MCF 10A (cell line): ENCODE measurements around the gene WFDC2. TPM values are rescaled to one million over a fixed set of nuclear protein-coding genes. Genes with fewer than 3 reads are reported as not detected.
A peak's percentile ranks its signal among the peaks of the same experiment; 100 is the strongest.

Experiments used
- BruUV-seq: library from RNA; stranded (reverse); fragments of 400-500 nt; replicated peaks from 2 replicates; lab custom pipeline; 2021; lab: Mats Ljungman, UMichigan
- CTCF ChIA-PET: fragments of 300-600 bp; sonication (Branson Sonifier 250); formaldehyde crosslinking; extraction: SDS; loops from one replicate; lab custom pipeline; 2021; ENCODE audit warnings: antibody characterized with exemption, inconsistent platforms; lab: Yijun Ruan, JAX
- POLR2A ChIA-PET: fragments of 300-600, 350-650 bp; sonication (Branson Sonifier 250); formaldehyde crosslinking; extraction: SDS; loops from one replicate; lab custom pipeline; 2020; ENCODE audit warnings: antibody characterized with exemption, inconsistent platforms; lab: Yijun Ruan, JAX
- DNase-seq: peaks from one replicate; pipeline ENCODE4 v3.0.0-alpha.2; 2018; ENCODE audit not compliant: unreplicated experiment
- H3K27ac Mint-ChIP-seq: one replicate; pipeline ENCODE4 v1.8.0; 2022; ENCODE audit warnings: mild to moderate bottlenecking, low read depth, mixed read lengths; ENCODE audit not compliant: unreplicated experiment
- H3K27me3 Mint-ChIP-seq: one replicate; pipeline ENCODE4 v1.8.0; 2022; ENCODE audit warnings: mixed read lengths; ENCODE audit not compliant: insufficient read depth, unreplicated experiment
- H3K36me3 Mint-ChIP-seq: one replicate; pipeline ENCODE4 v1.8.0; 2022; ENCODE audit warnings: mild to moderate bottlenecking, moderate library complexity, mixed read lengths; ENCODE audit not compliant: insufficient read depth, unreplicated experiment
- H3K4me1 Mint-ChIP-seq: one replicate; pipeline ENCODE4 v1.8.0; 2022; ENCODE audit warnings: mixed read lengths; ENCODE audit not compliant: insufficient read depth, unreplicated experiment
- H3K4me3 Mint-ChIP-seq: one replicate; pipeline ENCODE4 v1.8.0; 2022; ENCODE audit warnings: mild to moderate bottlenecking, moderate library complexity, mixed read lengths; ENCODE audit not compliant: unreplicated experiment
- H3K9me3 Mint-ChIP-seq: one replicate; pipeline ENCODE4 v1.8.0; 2022; ENCODE audit warnings: mixed read lengths; ENCODE audit not compliant: unreplicated experiment
- CTCF ChIP-seq: fragments of 200-600 bp; IDR thresholded peaks from one replicate; pipeline ENCODE4 v1.8.0; 2022; ENCODE audit warnings: antibody characterized with exemption, mild to moderate bottlenecking; ENCODE audit not compliant: unreplicated experiment
- intact Hi-C: fragments of 100-400 bp; cut with micrococcal nuclease; formaldehyde crosslinking; loops from 2 replicates; pipeline ENCODE4 v1.14.1; 2022
- microRNA-seq: library from miRNA; unstranded; fragments of <30 nt; microRNA quantifications from one replicate; pipeline ENCODE4 v1.2.0, GENCODE V29; 2022
- total RNA-seq: library from RNA; stranded (reverse); gene quantifications from 2 replicates; pipeline ENCODE4 v1.2.3, GENCODE V29; 2022

The WFDC2 gene
- total RNA-seq, 1 experiment from 2014 or later: not detected

- H3K27ac Mint-ChIP-seq: no peak overlapping the region
- no peaks in the 10 kb centered on the region for H3K9me3 Mint-ChIP-seq
- TF ChIP-seq CTCF: no peak
- peaks cover 9% of the 10 kb centered on the region for H3K27me3 Mint-ChIP-seq
- ChIA-PET CTCF (interaction anchor here (0.6 to 1.6 kb wide), 9 partner anchors 11 to 244 kb away, joined by 3 to 6 read pairs (median 3); no protein-coding TSS in a partner anchor), POLR2A (interaction anchor here (1.2 kb wide), 2 partner anchors 9 kb away, joined by 3 to 6 read pairs; no protein-coding TSS in a partner anchor)
- H3K36me3 Mint-ChIP-seq: no peaks in the 10 kb centered on the region
- intact Hi-C loops: no loop called here
- no peak for DNase-seq
- peaks cover 10% of the 10 kb centered on the region for H3K4me1 Mint-ChIP-seq
- H3K4me3 Mint-ChIP-seq: no peak overlapping the region
- BruUV-seq: no TSS peak
Observed at GRCh38 chr20:45527294-45527693, 57.7 kb downstream of the WFDC2 start.

Small RNA genes lying within 50 kb of the gene (microRNA-seq; reads per million reads assigned to microRNA genes)
- gene MIR6812: 1.3 reads per million, percentile 3 among the genes with 10 or more reads in this experiment

Other genes starting within 250 kb of the WFDC2 start
- gene SEMG2, start 248.4 kb upstream of the WFDC2 start, total RNA-seq: not detected in 2 replicates
- gene SLPI, start 215.2 kb upstream of the WFDC2 start, total RNA-seq: 273 and 284 TPM in 2 replicates
- gene RBPJL, start 162.9 kb upstream of the WFDC2 start, total RNA-seq: not detected in 2 replicates
- gene MATN4, start 161.5 kb upstream of the WFDC2 start, total RNA-seq: 0.20 TPM in 1 of 2 replicates, not detected in the other
- gene SDC4, start 121.3 kb upstream of the WFDC2 start, total RNA-seq: 180 and 209 TPM in 2 replicates
- 19.1 and 28.2 TPM in 2 replicates for gene SYS1, start 106.6 kb upstream of the WFDC2 start, total RNA-seq
- not detected in 2 replicates for gene TP53TG5, start 91.4 kb upstream of the WFDC2 start, total RNA-seq
- 9.1 and 13.0 TPM in 2 replicates for gene DBNDD2, start 61.5 kb upstream of the WFDC2 start, total RNA-seq
- 79.4 and 84.3 TPM in 2 replicates for gene PIGT, start 53.6 kb upstream of the WFDC2 start, total RNA-seq
- gene SPINT3, start 45.9 kb downstream of the WFDC2 start, total RNA-seq: not detected in 2 replicates
- gene WFDC6, start 69.7 kb downstream of the WFDC2 start, total RNA-seq: not detected in 2 replicates
- not detected in 2 replicates for gene EPPIN, start 77.6 kb downstream of the WFDC2 start, total RNA-seq
- gene WFDC8, start 109.5 kb downstream of the WFDC2 start, total RNA-seq: not detected in 2 replicates
- gene WFDC10A, start 160.0 kb downstream of the WFDC2 start, total RNA-seq: not detected in 2 replicates
- gene WFDC9, start 161.5 kb downstream of the WFDC2 start, total RNA-seq: not detected in 2 replicates
- not detected in 2 replicates for gene WFDC11, start 200.5 kb downstream of the WFDC2 start, total RNA-seq
- not detected in 2 replicates for gene WFDC13, start 232.3 kb downstream of the WFDC2 start, total RNA-seq
- gene WFDC10B, start 235.3 kb downstream of the WFDC2 start, total RNA-seq: not detected in 2 replicates